HG02943 (cell line): ENCODE data around the gene ZP1.

Source experiments
- ATAC-seq: cut with Tn5 transposase; IDR thresholded peaks from one replicate; pipeline ENCODE4 v1.9.1; 2021; ENCODE audit warnings: mild to moderate bottlenecking, low read depth, moderate library complexity; ENCODE audit not compliant: unreplicated experiment

ZP1 gene

GRCh38 chr11:60857378-60858232 is 9.7 kb upstream of the ZP1 start:
- no peak for ATAC-seq

- ATAC-seq: no peak
These were observed 9.1 kb upstream of the ZP1 start for GRCh38 chr11:60858236-60858635.

GRCh38 chr11:60858731-60859464 is 8.4 kb upstream of the ZP1 start:
- ATAC-seq: no peak

- ATAC-seq: no peak
These were observed 7.6 kb upstream of the ZP1 start for GRCh38 chr11:60859616-60860250.

GRCh38 chr11:60860943-60861342 is 6.4 kb upstream of the ZP1 start:
- ATAC-seq: no peak

GRCh38 chr11:60862171-60862570 is 5.2 kb upstream of the ZP1 start:
- no peak for ATAC-seq

- ATAC-seq: no peak
These were observed 3.5 kb upstream of the ZP1 start for GRCh38 chr11:60863550-60864521.

- ATAC-seq: no peak
These were observed 2.4 kb upstream of the ZP1 start for GRCh38 chr11:60864856-60865513.

- no peak for ATAC-seq
These were observed 734 bp downstream of the ZP1 start for GRCh38 chr11:60867871-60868681.

GRCh38 chr11:60868682-60869450 is 1.5 kb downstream of the ZP1 start:
- ATAC-seq: no peak

- no peak for ATAC-seq
These were observed 2.1 kb downstream of the ZP1 start for GRCh38 chr11:60869451-60869825.

GRCh38 chr11:60870276-60870675 is 2.9 kb downstream of the ZP1 start:
- ATAC-seq: no peak

GRCh38 chr11:60870733-60871377 is 3.5 kb downstream of the ZP1 start:
- no peak for ATAC-seq

- no peak for ATAC-seq
These were observed 4.2 kb downstream of the ZP1 start for GRCh38 chr11:60871378-60872061.

- ATAC-seq: no peak
These were observed 5.0 kb downstream of the ZP1 start for GRCh38 chr11:60872124-60872960.

GRCh38 chr11:60872961-60873524 is 5.7 kb downstream of the ZP1 start:
- ATAC-seq: no peak
